HFFc6 (cell line): ENCODE measurements around the gene ACADS. TPM values are rescaled to one million over a fixed set of nuclear protein-coding genes. Genes with fewer than 3 reads are reported as not detected.

Source experiments
- DNase-seq: peaks from one replicate; pipeline ENCODE4 v3.0.0-alpha.2; 2018
- H3K27ac Mint-ChIP-seq: 2 replicates; pipeline ENCODE4 v1.8.0; 2020; ENCODE audit warnings: mild to moderate bottlenecking, mixed read lengths
- H3K27me3 Mint-ChIP-seq: 2 replicates; pipeline ENCODE4 v1.8.0; 2021; ENCODE audit warnings: mild to moderate bottlenecking, moderate library complexity, mixed read lengths; ENCODE audit not compliant: insufficient read depth
- H3K36me3 Mint-ChIP-seq: 2 replicates; pipeline ENCODE4 v1.8.0; 2021; ENCODE audit warnings: low read depth, mixed read lengths
- H3K4me1 Mint-ChIP-seq: 2 replicates; pipeline ENCODE4 v1.8.0; 2020; ENCODE audit warnings: low read depth, mixed read lengths
- H3K4me3 Mint-ChIP-seq: 2 replicates; pipeline ENCODE4 v1.8.0; 2020; ENCODE audit warnings: mild to moderate bottlenecking, moderate library complexity, mixed read lengths
- H3K9me3 Mint-ChIP-seq: 2 replicates; pipeline ENCODE4 v1.8.0; 2020; ENCODE audit warnings: mild to moderate bottlenecking, mixed read lengths
- CTCF ChIP-seq: fragments of 200-600 bp; sonication (generic); IDR thresholded peaks from 2 replicates; pipeline ENCODE4 v1.5.0; 2021; ENCODE audit warnings: antibody characterized with exemption, mild to moderate bottlenecking
- long read RNA-seq: library from polyadenylated mRNA; unstranded; transcript quantifications from one replicate; pipeline ENCODE4 v2.0.0, GENCODE V29; 2019
- total RNA-seq, 6 experiments: library from RNA; stranded (reverse); fragmentation: NEBNext Ultra II Directional; extraction: Animal tissue kit (Norgen Biotek cat#: 25700); gene quantifications; 2 replicates in 1 of 6; 3 replicates in 5 of 6; pipeline ENCODE4 v1.2.3, GENCODE V29; 2021

Gene ACADS
- 1 to 10 TPM in 5 of 6 experiments, under 1 TPM in 1; 0.99 to 2.4 (median 2.0) TPM for total RNA-seq
- long read RNA-seq, transcript ACADS-201 (10 exons, 1,950 nt): major isoform, 5 of 5 reads
- long read RNA-seq, partial matches to known transcripts: 0 of 5 reads
- long read RNA-seq, other reads (novel, unspliced or antisense): 0 of 5 reads

GRCh38 chr12:120725659-120726509 is at the start of gene ACADS:
ACADS (plus strand) TSS chr12:120725826; CDS start chr12:120725886, 60 bp downstream.
- TF ChIP-seq CTCF: no peak
- DNase-seq: peak; percentile 29
- H3K27me3 Mint-ChIP-seq: peaks cover 2% of the 10 kb centered on the region; the same call in 1 of the 2 replicates
- H3K9me3 Mint-ChIP-seq: no peaks in the 10 kb centered on the region
- H3K4me3 Mint-ChIP-seq: peak within 1 kb of the TSS; percentile 81
- peaks cover 13% of the 10 kb centered on the region for H3K4me1 Mint-ChIP-seq
- H3K27ac Mint-ChIP-seq: peak within 1 kb of the TSS; percentile 66
- peaks cover 33% of the 10 kb centered on the region for H3K36me3 Mint-ChIP-seq

- Mint-ChIP-seq H3K27me3 (peaks cover 7% of the 10 kb centered on the region), H3K9me3 (no peaks in the 10 kb centered on the region), H3K4me1 (peaks cover 21% of the 10 kb centered on the region), H3K4me3 (peak overlapping the region; percentile 39), H3K36me3 (no peaks in the 10 kb centered on the region), H3K27ac (peak overlapping the region; percentile 63)
- TF ChIP-seq CTCF: no peak
- DNase-seq: peak; percentile 43
Observed at GRCh38 chr12:120677765-120678473, 47.7 kb upstream of the ACADS start.

- H3K4me1 Mint-ChIP-seq: peaks cover 21% of the 10 kb centered on the region
- no peaks in the 10 kb centered on the region for H3K36me3 Mint-ChIP-seq
- peaks cover 7% of the 10 kb centered on the region for H3K27me3 Mint-ChIP-seq
- no peaks in the 10 kb centered on the region for H3K9me3 Mint-ChIP-seq
- peak; percentile 22 for DNase-seq
- no peak for TF ChIP-seq CTCF
- peak overlapping the region; percentile 63 for H3K27ac Mint-ChIP-seq
- H3K4me3 Mint-ChIP-seq: peak overlapping the region; percentile 8; the same call in 1 of the 2 replicates
Observed at GRCh38 chr12:120678572-120678971, 47.1 kb upstream of the ACADS start.

GRCh38 chr12:120680165-120680738 is 45.4 kb upstream of the ACADS start:
- Mint-ChIP-seq H3K4me3 (no peak overlapping the region), H3K36me3 (no peaks in the 10 kb centered on the region), H3K27ac (no peak overlapping the region), H3K9me3 (no peaks in the 10 kb centered on the region), H3K4me1 (peaks cover 30% of the 10 kb centered on the region), H3K27me3 (no peaks in the 10 kb centered on the region; the same call in 1 of the 2 replicates)
- no peak for TF ChIP-seq CTCF
- DNase-seq: no peak

- Mint-ChIP-seq H3K36me3 (no peaks in the 10 kb centered on the region), H3K9me3 (no peaks in the 10 kb centered on the region), H3K4me1 (peaks cover 31% of the 10 kb centered on the region), H3K4me3 (no peak overlapping the region), H3K27ac (peak overlapping the region; percentile 48; the same call in 1 of the 2 replicates), H3K27me3 (no peaks in the 10 kb centered on the region; the same call in none of the 2 replicates)
- no peak for TF ChIP-seq CTCF
- DNase-seq: peak; percentile 52
Observed at GRCh38 chr12:120684523-120684932, 41.1 kb upstream of the ACADS start.
